GM10266 (cell line): Measurements from ENCODE around the gene RAB1A.
"Not testable (repeated sequence)": the region's sequence is repeated elsewhere in the genome, so short reads cannot be mapped to it uniquely, and the experiment has no call there.

ENCODE experiments used
- DNase-seq: peaks from one replicate; pipeline ENCODE4 v3.0.0; 2012; ENCODE audit errors: extremely low spot score
- TF ChIP-seq, protein P1 (sequence below): IDR thresholded peaks from 2 replicates; pipeline ENCODE4 v1.5.1; 2012; ENCODE audit warnings: mild to moderate bottlenecking, low read depth; ENCODE audit not compliant: control insufficient read depth, insufficient read depth; ENCODE audit errors: missing control alignments

RAB1A gene

GRCh38 chr2:65129826-65130663 lies at the start of gene RAB1A:
TSS of gene RAB1A (minus strand) at chr2:65130106. CDS start at chr2:65129915, 191 bp downstream.
- TF ChIP-seq, protein P1, sequence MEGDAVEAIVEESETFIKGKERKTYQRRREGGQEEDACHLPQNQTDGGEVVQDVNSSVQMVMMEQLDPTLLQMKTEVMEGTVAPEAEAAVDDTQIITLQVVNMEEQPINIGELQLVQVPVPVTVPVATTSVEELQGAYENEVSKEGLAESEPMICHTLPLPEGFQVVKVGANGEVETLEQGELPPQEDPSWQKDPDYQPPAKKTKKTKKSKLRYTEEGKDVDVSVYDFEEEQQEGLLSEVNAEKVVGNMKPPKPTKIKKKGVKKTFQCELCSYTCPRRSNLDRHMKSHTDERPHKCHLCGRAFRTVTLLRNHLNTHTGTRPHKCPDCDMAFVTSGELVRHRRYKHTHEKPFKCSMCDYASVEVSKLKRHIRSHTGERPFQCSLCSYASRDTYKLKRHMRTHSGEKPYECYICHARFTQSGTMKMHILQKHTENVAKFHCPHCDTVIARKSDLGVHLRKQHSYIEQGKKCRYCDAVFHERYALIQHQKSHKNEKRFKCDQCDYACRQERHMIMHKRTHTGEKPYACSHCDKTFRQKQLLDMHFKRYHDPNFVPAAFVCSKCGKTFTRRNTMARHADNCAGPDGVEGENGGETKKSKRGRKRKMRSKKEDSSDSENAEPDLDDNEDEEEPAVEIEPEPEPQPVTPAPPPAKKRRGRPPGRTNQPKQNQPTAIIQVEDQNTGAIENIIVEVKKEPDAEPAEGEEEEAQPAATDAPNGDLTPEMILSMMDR = peak; percentile 60
- peak; percentile 98 for DNase-seq

- TF ChIP-seq, protein P1 = no peak
- no peak for DNase-seq
Observed at GRCh38 chr2:65177751-65178442, 48.0 kb upstream of the RAB1A start.

DNA sequence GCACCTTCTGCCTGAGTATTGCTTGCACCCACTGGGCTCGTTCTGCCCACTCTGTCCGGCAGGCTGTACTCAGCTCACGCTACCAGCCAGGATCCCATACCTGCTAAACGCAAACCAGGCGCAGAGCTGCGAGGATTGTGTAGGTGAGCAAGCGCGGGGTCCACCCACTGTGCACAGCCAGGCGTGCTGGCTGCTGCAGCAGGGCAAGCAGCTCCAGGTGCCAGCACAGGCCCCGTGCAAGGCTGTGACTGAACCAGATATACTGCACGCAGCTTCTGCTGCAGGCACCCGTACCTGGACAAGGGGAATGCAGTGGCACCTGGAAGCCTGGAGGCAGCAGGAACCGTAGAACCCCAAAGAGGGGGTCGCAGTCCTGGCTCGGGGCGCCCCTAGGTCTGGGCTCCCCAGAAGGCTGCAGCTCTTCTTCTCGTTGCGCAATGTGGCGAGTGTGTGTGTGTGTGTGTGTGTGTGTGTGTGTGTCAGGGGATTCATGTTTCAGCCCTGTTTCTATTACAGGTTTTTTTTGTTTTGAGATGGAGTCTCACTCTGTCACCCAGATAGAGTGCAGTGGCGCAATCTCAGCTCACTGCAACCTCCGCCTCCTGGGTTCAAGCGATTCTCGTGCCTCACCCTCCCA lies 46.1 kb upstream of the RAB1A start:
- TF ChIP-seq, protein P1 = no peak
- no peak for DNase-seq

GRCh38 chr2:65174031-65174430 lies 44.1 kb upstream of the RAB1A start:
- not testable (repeated sequence) for DNase-seq

DNA sequence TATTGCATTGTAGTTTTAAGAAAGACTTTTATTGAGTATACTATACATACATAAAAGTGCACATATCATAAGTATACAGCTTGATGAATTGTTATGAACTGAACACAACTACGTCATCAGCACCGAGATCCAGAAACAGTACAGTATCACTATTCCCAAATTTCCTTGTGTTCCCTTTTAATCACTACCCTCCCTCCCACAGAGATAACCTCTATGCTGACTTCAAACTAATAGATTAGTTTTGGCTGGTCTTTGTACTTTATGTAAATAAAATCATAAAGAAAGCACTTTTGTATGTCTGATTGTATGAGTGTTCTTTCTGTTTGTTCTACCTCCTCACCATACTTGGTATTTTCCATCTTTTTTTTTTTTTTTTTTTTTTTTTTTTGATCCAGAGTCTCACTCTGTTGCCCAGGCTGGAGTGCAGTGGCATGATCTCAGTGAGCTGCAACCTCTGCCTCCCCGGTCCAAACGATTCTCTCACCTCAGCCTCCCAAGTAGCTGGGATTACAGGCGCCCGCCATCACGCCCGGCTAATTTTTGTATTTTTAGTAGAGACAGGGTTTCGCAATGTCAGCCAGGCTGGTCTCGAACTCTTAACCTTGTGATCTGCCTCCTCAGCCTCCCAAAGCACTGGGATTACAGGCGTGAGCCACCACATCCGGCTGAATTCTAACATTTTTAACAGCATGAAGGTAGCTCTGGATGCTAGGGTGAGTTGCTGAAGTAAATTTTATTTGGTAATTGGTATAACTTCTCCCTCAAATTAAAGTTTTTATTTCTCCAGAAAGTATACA lies 43.3 kb upstream of the RAB1A start:
- TF ChIP-seq, protein P1 = no peak
- DNase-seq = no peak

GRCh38 chr2:65170611-65171477 lies 40.9 kb upstream of the RAB1A start:
- DNase-seq = not testable (repeated sequence)

- TF ChIP-seq, protein P1 = peak; percentile 12
- DNase-seq = no peak
Observed at GRCh38 chr2:65169760-65170136, 39.8 kb upstream of the RAB1A start.
